HG03060 (cell line): ENCODE data around the gene ANKRD55.
"Not testable (repeated sequence)": the region's sequence is repeated elsewhere in the genome, so short reads cannot be mapped to it uniquely, and the experiment has no call there.

Experiments
- ATAC-seq: cut with Tn5 transposase; IDR thresholded peaks from one replicate; pipeline ENCODE4 v1.9.1; 2021; ENCODE audit warnings: low read depth, moderate number of reproducible peaks; ENCODE audit not compliant: unreplicated experiment

ANKRD55 gene

GRCh38 chr5:56111404-56111781, 121.7 kb downstream of the ANKRD55 start:
- no peak for ATAC-seq

- no peak for ATAC-seq
These were observed 122.3 kb downstream of the ANKRD55 start for GRCh38 chr5:56110646-56111403.

DNA sequence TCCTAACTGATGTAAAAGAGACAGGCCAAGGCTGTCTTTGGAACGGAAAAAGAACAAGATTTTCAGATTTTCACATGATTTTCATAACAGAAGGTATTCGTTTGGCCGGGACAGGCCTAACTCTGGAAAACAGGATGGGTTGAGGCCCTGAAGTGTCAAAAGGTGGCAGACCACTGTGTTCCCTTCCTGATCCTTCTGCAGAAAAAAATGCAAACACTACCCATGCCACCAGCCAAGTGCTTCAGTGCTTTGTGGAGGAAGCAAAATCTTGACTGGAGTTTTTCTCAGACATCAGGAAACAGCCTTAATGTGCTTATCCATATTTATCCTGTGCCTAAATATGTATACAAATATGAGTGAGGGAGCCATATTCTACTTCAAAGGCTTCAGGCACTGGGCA, 124.9 kb downstream of the ANKRD55 start:
- no peak for ATAC-seq

GRCh38 chr5:56106837-56107236, 126.3 kb downstream of the ANKRD55 start:
- ATAC-seq = no peak

DNA sequence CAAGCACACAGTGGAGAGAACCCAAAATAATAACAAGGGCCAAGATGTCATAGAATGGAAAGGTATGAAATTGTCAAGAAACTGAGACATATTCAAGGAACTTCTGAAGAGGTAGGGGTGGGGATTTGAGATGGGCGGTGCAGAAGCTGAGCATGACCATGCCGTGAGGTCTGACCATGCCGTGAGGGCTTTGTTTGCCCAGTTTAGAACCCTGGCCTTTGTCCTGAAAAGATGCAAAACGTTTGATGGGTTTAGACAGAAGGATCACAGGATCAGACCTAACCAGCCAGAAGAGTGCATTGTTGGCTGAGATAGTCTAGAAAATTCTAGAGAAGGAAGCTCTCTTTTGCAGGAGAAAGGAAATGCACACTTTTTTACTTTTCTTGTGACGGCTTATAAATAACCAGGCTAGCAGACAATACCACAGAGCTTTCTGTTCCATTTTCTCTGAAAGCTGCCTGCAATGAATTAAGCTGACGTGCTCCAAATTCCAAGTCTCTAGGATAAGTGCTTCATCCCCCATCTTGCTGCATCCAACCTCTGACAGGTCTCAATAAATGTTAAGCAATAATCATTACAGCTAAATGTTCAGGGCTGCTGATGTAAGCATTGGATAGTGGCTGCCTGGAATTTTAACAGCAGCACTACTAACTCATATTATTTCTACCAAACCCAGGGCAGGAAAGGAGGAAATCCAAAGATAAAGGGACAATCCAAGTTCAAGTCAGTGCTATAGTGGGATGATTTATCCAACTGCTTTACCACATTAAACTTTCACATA, 127.4 kb downstream of the ANKRD55 start:
- no peak for ATAC-seq

GRCh38 chr5:56102889-56103288, 130.2 kb downstream of the ANKRD55 start:
- no peak for ATAC-seq

- ATAC-seq = not testable (repeated sequence)
These were observed 130.9 kb downstream of the ANKRD55 start for GRCh38 chr5:56102207-56102606.

GRCh38 chr5:56101180-56101579, 131.9 kb downstream of the ANKRD55 start:
- ATAC-seq = no peak

- no peak for ATAC-seq
These were observed 132.5 kb downstream of the ANKRD55 start for GRCh38 chr5:56100439-56101176.

GRCh38 chr5:56099346-56099745, 133.8 kb downstream of the ANKRD55 start:
- no peak for ATAC-seq

DNA sequence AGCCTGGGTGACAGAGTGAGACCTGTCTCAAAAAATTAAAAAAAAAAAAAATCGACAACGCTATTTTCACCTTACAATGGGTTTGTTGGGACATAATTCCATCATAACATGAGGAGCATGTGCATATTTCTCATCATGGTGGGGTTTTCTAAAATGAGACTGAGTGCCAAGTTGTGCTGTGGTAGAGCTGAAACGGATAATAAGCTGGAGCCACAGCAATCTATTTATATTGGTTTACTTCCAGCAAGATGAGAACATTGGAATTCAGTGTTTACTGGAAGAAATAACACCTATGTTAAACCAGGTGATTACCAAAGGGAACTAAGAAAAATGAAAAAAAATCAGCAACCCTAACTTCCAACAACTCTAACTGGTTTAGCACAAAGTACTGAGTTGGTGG, 136.1 kb downstream of the ANKRD55 start:
- no peak for ATAC-seq

GRCh38 chr5:56095579-56096102, 137.5 kb downstream of the ANKRD55 start:
- ATAC-seq = peak; percentile 46

DNA sequence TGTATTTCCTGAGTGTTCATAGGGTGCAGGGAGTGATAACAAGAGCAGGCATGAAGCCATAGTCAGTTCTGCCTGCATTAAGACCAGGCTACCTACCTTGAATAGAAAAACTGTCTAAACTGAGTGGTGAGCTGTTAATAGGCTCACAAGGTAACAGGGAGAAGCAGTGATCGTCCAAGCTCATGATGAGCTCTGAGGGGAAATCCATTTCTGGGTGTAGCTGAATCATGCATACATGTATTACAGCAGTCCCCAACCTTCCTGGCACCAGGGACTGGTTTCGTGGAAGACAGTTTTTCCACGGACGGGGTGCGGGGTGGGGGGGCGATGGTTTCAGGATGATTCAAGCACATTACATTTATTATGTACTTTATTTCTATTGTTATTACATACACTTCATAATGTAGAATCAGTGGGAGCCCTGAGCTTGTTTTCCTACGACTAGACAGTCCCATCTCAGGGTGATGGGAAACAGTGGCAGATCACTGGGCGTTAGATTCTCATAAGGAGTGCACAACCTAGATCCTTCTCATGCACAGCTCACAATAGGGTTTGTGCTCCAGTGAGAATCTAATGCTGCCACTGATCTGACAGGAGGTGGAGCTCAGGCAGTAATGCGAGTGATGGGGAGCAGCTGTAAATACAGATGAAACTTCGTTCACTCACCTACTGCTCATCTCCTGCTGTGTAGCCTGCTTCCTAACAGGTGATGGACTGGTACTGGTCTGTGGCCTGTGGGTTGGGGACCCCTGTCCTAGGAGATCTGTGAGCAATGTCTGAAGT, 138.4 kb downstream of the ANKRD55 start:
- no peak for ATAC-seq

DNA sequence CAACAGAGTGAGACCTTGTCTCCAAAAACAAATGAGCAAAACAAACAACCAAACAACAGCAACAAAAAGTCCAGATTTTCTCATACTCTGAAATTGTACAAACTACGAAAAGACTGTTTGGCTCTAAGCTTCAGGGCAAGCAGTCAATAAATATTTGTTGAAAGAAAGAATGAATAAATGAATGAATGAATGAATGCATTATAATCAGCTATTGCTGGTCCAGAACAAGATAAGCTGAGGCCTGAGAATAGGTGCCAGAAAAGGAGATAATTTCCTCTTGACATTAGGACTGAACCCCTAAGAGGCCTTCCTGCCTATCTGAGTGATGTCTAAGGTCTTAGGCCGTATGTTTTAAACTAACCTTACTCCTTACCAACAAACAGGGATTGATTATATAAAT, 139.2 kb downstream of the ANKRD55 start:
- ATAC-seq = no peak

DNA sequence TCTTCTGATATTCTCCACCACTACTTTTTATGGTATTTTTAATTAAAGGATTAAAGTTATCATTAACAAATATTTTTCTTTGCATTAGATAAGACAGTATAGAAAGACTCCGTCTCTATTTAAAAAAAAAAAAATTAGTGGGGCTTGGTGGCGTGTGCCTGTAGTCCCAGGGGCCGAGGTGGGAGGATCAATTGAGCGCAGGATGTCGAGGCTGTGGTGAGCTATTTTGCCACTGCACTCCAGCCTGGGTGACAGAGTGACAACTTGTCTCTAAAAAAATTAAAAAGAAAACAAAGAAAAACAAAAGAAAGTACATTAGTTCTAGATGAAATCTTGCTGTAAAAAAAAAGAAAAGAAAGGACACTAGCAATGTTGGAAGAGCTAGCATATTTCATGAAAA, 141.0 kb downstream of the ANKRD55 start:
- ATAC-seq = no peak

DNA sequence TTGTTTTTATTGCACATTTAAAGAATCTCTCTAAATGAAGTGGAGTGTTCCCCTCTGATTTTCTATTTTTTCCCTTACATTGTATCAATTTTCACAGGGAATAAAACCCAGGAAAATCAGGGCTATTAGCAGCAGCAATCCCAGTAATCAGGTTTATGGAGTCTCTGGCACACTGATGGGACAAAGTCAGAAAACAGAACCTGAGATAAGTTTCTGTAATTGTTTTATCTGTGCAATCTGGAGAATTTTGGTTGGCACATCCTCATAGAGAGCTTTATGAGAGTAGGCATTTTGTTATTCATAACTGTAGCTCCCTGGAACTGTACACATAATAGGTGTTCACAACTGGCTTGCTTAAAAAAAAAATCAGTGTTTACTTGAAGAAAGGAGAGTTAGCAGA, 141.5 kb downstream of the ANKRD55 start:
- ATAC-seq = no peak

DNA sequence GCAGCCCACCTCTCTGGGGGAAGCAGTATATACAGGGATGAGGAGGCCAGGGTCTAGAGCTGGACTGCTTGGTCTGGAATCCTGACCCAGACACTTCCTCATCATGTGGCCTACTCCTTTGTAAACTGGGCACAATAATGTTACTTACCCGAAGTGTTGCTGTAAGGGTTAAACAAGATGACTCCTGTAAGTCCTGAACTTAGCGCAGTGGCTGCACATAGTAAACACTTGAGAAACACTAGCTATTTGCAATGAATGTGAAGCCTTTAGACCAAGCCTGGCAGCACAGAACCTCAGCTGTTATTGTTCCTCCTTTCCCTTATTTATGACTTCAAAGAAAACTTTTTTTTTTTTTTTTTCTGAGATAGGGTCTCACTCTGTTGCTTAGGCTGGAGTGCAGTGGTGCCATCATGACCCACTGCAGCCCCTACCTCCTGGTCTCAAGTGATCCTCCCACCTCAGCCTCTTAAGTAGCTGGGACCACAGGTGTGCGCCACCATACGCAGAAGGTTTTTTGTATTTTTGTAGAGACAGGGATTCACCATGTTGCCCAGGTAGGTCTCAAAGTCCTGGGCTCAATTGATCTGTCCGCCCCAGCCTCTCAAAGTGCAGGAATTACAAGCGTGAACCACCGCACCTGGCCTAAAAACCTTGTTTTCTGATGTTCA, 142.2 kb downstream of the ANKRD55 start:
- no peak for ATAC-seq

- ATAC-seq = peak; percentile 68
These were observed 143.9 kb downstream of the ANKRD55 start for GRCh38 chr5:56088967-56089829.

DNA sequence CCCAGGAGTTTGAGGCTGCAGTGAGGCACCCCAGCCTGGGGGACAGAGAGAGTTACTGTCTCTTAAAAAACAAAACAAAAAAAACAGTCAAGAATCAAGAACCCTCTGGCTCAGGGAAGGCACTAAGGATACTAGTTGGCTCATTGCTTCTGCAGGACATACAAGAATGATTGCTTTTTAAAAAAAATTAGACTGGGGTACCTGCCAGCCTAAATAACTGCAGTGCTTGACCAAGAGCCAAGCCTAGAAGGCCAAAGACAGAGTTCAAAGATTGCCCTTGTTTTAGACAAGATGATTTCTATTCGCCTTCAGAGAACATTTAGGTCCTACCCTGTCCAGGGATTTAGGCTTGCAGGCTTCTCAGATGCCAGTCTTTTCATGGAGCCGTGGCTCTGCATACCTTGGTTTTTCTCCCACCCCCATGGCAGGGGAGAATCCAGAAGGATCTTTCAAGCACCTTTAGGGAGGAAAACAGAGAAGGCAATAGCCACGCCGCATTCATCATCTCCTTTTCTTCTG, 144.6 kb downstream of the ANKRD55 start:
- no peak for ATAC-seq
